Gastrocnemius medialis (tissue), 4 donors: Measurements from ENCODE around the gene FASLG.

Source experiments
- POLR2A ChIP-seq, 2 donors: fragments of 450-650 bp; IDR thresholded peaks; one replicate each; pipeline ENCODE4 v1.6.1; 2017; ENCODE audit warnings: antibody characterized with exemption in 2 of 2, mild to moderate bottlenecking in 2 of 2, moderate library complexity in 2 of 2
- TF ChIP-seq, protein P1 (sequence below), 5 experiments: fragments of 450-650 bp in 3 of 5; fragments of 200-600 bp in 2 of 5; sonication (generic) in 2 of 5; IDR thresholded peaks in 4 of 5; conservative IDR thresholded peaks in 1 of 5; 1 replicate in 4 of 5; 2 replicates in 1 of 5; pipeline ENCODE4 v1.5.1; 2016 to 2019; ENCODE audit warnings: antibody characterized with exemption in 5 of 5, mild to moderate bottlenecking in 3 of 5, moderate library complexity in 3 of 5

DNA sequence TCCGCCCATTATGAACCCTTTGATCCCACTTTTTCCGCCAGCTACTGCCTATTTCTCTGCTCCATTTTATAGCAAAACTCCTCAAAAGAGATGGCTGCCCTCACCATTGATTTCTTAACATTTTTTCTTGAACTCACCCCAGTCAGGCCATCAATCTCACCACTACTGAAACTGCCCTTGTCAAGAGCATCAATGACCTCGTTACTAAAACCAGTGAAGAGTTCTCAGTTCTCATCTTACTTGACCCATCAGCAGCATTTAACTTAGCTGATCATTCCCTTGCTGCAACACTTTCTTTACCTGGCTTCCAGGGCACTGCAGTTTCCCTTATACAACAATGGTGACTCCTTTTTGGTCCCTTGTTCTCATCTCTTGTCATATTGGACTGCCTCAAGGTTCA is 35.2 kb upstream of the FASLG start:
- TF ChIP-seq, protein P1, sequence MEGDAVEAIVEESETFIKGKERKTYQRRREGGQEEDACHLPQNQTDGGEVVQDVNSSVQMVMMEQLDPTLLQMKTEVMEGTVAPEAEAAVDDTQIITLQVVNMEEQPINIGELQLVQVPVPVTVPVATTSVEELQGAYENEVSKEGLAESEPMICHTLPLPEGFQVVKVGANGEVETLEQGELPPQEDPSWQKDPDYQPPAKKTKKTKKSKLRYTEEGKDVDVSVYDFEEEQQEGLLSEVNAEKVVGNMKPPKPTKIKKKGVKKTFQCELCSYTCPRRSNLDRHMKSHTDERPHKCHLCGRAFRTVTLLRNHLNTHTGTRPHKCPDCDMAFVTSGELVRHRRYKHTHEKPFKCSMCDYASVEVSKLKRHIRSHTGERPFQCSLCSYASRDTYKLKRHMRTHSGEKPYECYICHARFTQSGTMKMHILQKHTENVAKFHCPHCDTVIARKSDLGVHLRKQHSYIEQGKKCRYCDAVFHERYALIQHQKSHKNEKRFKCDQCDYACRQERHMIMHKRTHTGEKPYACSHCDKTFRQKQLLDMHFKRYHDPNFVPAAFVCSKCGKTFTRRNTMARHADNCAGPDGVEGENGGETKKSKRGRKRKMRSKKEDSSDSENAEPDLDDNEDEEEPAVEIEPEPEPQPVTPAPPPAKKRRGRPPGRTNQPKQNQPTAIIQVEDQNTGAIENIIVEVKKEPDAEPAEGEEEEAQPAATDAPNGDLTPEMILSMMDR (IDR thresholded peaks at IDR 0.05 in 4 of 5, conservative IDR thresholded peaks at IDR 0.05 in 1 of 5) = no peak
- no peak for TF ChIP-seq POLR2A (IDR thresholded peaks at IDR 0.05)
